BJ (cell line): ENCODE results near the gene OMP. TPM values are rescaled to one million over a fixed set of nuclear protein-coding genes. Genes with fewer than 3 reads are reported as not detected.

Source experiments
- CTCF ChIA-PET: fragments of 350-600 bp; formaldehyde crosslinking; extraction: SDS; loops from one replicate; lab custom pipeline; 2021; ENCODE audit warnings: antibody characterized with exemption, inconsistent platforms; lab: Yijun Ruan, JAX
- POLR2A ChIA-PET: fragments of 300-600 bp; sonication (Branson Sonifier 250); formaldehyde crosslinking; extraction: SDS; loops from one replicate; lab custom pipeline; 2021; ENCODE audit warnings: antibody characterized with exemption; lab: Charles Lee
- DNase-seq: peaks from one replicate; pipeline ENCODE4 v3.0.0-alpha.2; 2011; ENCODE audit warnings: low read depth
- H3K27me3 ChIP-seq: 2 replicates; pipeline ENCODE4 v1.6.0; 2011; ENCODE audit warnings: low read length; ENCODE audit not compliant: control insufficient read depth, insufficient read depth
- H3K36me3 ChIP-seq: 2 replicates; pipeline ENCODE4 v1.5.1; 2011; ENCODE audit warnings: low read length; ENCODE audit not compliant: control insufficient read depth, insufficient read depth
- H3K4me3 ChIP-seq: 2 replicates; pipeline ENCODE4 v1.5.1; 2011; ENCODE audit warnings: low read depth, mild to moderate bottlenecking, control low read depth, low read length
- CTCF ChIP-seq: IDR thresholded peaks from 2 replicates; pipeline ENCODE4 v1.5.1; 2011; ENCODE audit warnings: low read depth, mild to moderate bottlenecking, control low read depth, inconsistent platforms, low read length, moderate library complexity; ENCODE audit not compliant: insufficient read depth
- polyA plus RNA-seq: library from polyadenylated mRNA; depleted of rRNA; stranded (reverse); fragments of >200 nt; gene quantifications from 2 replicates; pipeline ENCODE4 v1.2.3, GENCODE V29; 2011

The OMP gene
- polyA plus RNA-seq, 1 experiment, result not detected

- POLR2A ChIA-PET, result interaction anchor here (0.5 kb wide), 1 partner anchor 9 kb away, joined by 17 read pairs; no protein-coding TSS in a partner anchor
- CTCF ChIA-PET, result interaction anchor here (1.2 to 4.1 kb wide), 3 partner anchors 16 to 46 kb away, joined by 3 to 24 read pairs (median 6); partner anchors contain the start of gene MYO7A
- H3K4me3 ChIP-seq, result no peak overlapping the region
- H3K36me3 ChIP-seq, result no peaks in the 10 kb centered on the region
- no peak for TF ChIP-seq CTCF
- no peak for DNase-seq
- peaks cover 16% of the 10 kb centered on the region for H3K27me3 ChIP-seq
These were observed 40.9 kb downstream of the OMP start for GRCh38 chr11:77143405-77144020.

DNA sequence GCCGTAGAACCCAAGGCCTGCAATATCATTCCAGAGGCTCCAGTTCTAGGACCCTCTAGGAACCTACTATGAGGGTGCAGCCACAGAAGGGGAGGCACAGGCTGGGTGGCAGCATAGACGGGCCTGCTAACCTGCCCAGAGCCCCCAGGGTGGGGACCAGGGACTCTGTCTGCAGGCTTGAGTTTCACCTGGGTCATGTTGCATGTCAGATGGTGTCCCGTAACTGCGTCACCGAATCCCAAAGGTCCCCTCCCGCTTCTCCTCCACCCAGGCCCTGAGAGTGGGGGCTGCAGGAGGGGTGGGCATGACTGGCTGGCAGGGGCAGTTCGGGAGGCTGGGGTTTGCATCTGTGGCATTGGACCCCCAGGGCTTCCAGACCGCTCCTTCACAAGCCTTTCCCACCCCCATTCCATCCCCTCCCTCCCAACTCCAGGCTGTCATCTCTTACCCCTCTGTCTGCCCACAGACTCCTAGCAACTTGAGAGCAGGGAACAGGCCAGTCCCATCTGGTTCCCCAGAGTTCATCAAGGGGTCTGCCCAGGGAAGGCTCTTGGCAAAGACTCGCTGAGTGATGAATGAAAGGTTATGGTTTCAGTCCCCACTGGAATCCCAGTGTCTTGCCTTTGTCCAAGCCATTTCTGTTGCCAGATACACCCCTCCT is 41.7 kb downstream of the OMP start:
- DNase-seq, result no peak
- Histone ChIP-seq H3K4me3 (no peak overlapping the region), H3K27me3 (peaks cover 16% of the 10 kb centered on the region), H3K36me3 (no peaks in the 10 kb centered on the region)
- CTCF ChIA-PET, result interaction anchor here (4.1 kb wide), 1 partner anchor 17 kb away, joined by 24 read pairs; the partner anchor contains the start of gene MYO7A
- TF ChIP-seq CTCF, result no peak
- POLR2A ChIA-PET, result no interaction called here

GRCh38 chr11:77144857-77145428 is 42.3 kb downstream of the OMP start:
- no peak for DNase-seq
- H3K4me3 ChIP-seq, result no peak overlapping the region
- TF ChIP-seq CTCF, result no peak
- H3K27me3 ChIP-seq, result peaks cover 16% of the 10 kb centered on the region
- ChIA-PET CTCF (interaction anchor here (4.1 kb wide), 1 partner anchor 18 kb away, joined by 24 read pairs; the partner anchor contains the start of gene MYO7A), POLR2A (no interaction called here)
- no peaks in the 10 kb centered on the region for H3K36me3 ChIP-seq

DNA sequence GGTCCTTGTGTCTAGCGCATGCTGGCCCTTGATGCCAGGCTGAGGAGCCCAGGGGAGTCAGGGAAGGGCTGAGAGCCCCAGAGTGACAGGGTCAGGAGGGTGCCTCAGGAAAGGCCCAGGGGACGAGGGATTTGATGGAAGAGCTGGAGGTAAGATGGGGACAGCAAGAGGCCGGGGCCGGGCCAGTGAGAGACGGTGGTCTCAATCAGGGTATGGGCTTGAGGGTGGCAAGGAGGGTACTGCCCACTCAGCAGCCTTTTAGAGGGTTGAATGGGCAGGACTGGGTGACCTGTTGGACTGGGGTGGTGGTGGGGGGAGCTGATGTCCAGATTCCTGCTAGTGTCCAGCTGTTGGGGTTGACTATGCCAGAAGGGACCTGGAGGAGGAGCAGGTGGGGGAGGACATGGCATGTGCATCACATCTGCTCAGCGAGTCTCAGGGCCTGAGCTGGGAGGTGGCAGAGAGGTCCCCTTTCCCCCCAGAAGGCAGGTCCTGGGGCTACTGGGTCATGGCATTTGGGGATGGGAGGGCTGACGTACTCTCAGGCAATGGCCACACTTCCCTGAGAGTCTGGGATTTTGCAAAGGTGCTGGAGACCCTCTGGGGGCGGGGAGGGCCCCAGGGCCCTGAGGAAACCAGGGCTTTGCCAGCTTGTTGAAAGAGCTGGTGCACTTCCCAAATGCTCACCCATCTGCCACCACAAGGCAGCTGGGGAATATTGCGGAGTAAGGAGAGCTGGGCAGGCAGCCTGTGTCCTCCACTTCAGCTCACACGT is 43.8 kb downstream of the OMP start:
- ChIA-PET CTCF (interaction anchor here (0.7 to 4.1 kb wide), 4 partner anchors 16 to 411 kb away, joined by 3 to 24 read pairs (median 4); partner anchors contain the start of gene MYO7A), POLR2A (interaction anchor here (0.6 kb wide), 1 partner anchor 1020 kb away, joined by 6 read pairs; no protein-coding TSS in a partner anchor)
- Histone ChIP-seq H3K36me3 (no peaks in the 10 kb centered on the region), H3K4me3 (no peak overlapping the region), H3K27me3 (peaks cover 16% of the 10 kb centered on the region)
- DNase-seq, result no peak
- TF ChIP-seq CTCF, result no peak

- Histone ChIP-seq H3K36me3 (no peaks in the 10 kb centered on the region), H3K4me3 (no peak overlapping the region), H3K27me3 (peaks cover 16% of the 10 kb centered on the region)
- TF ChIP-seq CTCF, result no peak
- ChIA-PET POLR2A (no interaction called here), CTCF (interaction anchor here (1.1 to 4.1 kb wide), 3 partner anchors 20 to 410 kb away, joined by 3 to 24 read pairs (median 5); partner anchors contain the start of gene MYO7A)
- no peak for DNase-seq
These were observed 44.3 kb downstream of the OMP start for GRCh38 chr11:77147036-77147315.
